Measurements from ENCODE around the gene ARL3.
A peak's percentile ranks its signal among the peaks of the same experiment; 100 is the strongest.

Gene ARL3

GRCh38 chr10:102657984-102658724, 56.0 kb downstream of the ARL3 start:
- H3K4me3 ChIP-seq (ENCODE audit: low read length), result no peak overlapping the region
- DNase-seq (ENCODE audit: low read depth, low spot score), result no peak

GRCh38 chr10:102657451-102657850, 56.7 kb downstream of the ARL3 start:
- DNase-seq (ENCODE audit: low read depth, low spot score), result no peak
- no peak overlapping the region for H3K4me3 ChIP-seq (ENCODE audit: low read length)

GRCh38 chr10:102656791-102657371, 57.3 kb downstream of the ARL3 start:
- DNase-seq (ENCODE audit: low read depth, low spot score), result no peak
- no peak overlapping the region for H3K4me3 ChIP-seq (ENCODE audit: low read length)

GRCh38 chr10:102656026-102656425, 58.2 kb downstream of the ARL3 start:
- no peak overlapping the region for H3K4me3 ChIP-seq (ENCODE audit: low read length)
- DNase-seq (ENCODE audit: low read depth, low spot score), result no peak

- no peak overlapping the region for H3K4me3 ChIP-seq (ENCODE audit: low read length)
- no peak for DNase-seq (ENCODE audit: low read depth, low spot score)
Measured at GRCh38 chr10:102654969-102655368, 59.2 kb downstream of the ARL3 start.

- H3K4me3 ChIP-seq (ENCODE audit: low read length), result no peak overlapping the region
- DNase-seq (ENCODE audit: low read depth, low spot score), result no peak
Measured at GRCh38 chr10:102654566-102654965, 59.6 kb downstream of the ARL3 start.

- DNase-seq (ENCODE audit: low read depth, low spot score), result no peak
- no peak overlapping the region for H3K4me3 ChIP-seq (ENCODE audit: low read length)
Measured at GRCh38 chr10:102653060-102653459, 61.1 kb downstream of the ARL3 start.

GRCh38 chr10:102652170-102652916, 61.9 kb downstream of the ARL3 start:
- H3K4me3 ChIP-seq (ENCODE audit: low read length), result peak overlapping the region; percentile 27

GRCh38 chr10:102651455-102652169, 62.6 kb downstream of the ARL3 start:
- peak overlapping the region; percentile 27 for H3K4me3 ChIP-seq (ENCODE audit: low read length)
- DNase-seq (ENCODE audit: low read depth, low spot score), result no peak

More at GRCh38 chr10:102652170-102652916, 61.9 kb downstream of the ARL3 start:
- DNase-seq (ENCODE audit: low read depth, low spot score), result peak; percentile 72

GRCh38 chr10:102650655-102651454, 63.3 kb downstream of the ARL3 start:
- no peak for DNase-seq (ENCODE audit: low read depth, low spot score)
- no peak overlapping the region for H3K4me3 ChIP-seq (ENCODE audit: low read length)

GRCh38 chr10:102649797-102650654, 64.2 kb downstream of the ARL3 start:
- DNase-seq (ENCODE audit: low read depth, low spot score), result no peak
- no peak overlapping the region for H3K4me3 ChIP-seq (ENCODE audit: low read length)

GRCh38 chr10:102648889-102649796, 65.1 kb downstream of the ARL3 start:
- no peak overlapping the region for H3K4me3 ChIP-seq (ENCODE audit: low read length)
- DNase-seq (ENCODE audit: low read depth, low spot score), result no peak

- H3K4me3 ChIP-seq (ENCODE audit: low read length), result no peak overlapping the region
- DNase-seq (ENCODE audit: low read depth, low spot score), result no peak
Measured at GRCh38 chr10:102648269-102648888, 65.8 kb downstream of the ARL3 start.

GRCh38 chr10:102647443-102648268, 66.5 kb downstream of the ARL3 start:
- DNase-seq (ENCODE audit: low read depth, low spot score), result no peak
- H3K4me3 ChIP-seq (ENCODE audit: low read length), result no peak overlapping the region

GRCh38 chr10:102646610-102647442, 67.4 kb downstream of the ARL3 start:
- DNase-seq (ENCODE audit: low read depth, low spot score), result peak; percentile 52
- H3K4me3 ChIP-seq (ENCODE audit: low read length), result peak overlapping the region; percentile 68

Data from Jurkat, Clone E6-1 (cell line).